WTC11 (cell line): Measurements from ENCODE around the gene RTP2. TPM values are rescaled to one million over a fixed set of nuclear protein-coding genes. Genes with fewer than 3 reads are reported as not detected.

Experiments used
- ATAC-seq: fragments of 200-7000 bp; cut with Tn5 transposase; 2 replicates; pipeline ENCODE4 v1.10.0; 2021; ENCODE audit warnings: mild to moderate bottlenecking, moderate library complexity
- CTCF ChIA-PET: fragments of 300-600 bp; sonication (Branson Sonifier 250); formaldehyde crosslinking; loops from one replicate; lab custom pipeline; 2021; ENCODE audit warnings: antibody characterized with exemption; lab: Charles Lee
- POLR2A ChIA-PET: fragments of 350-600 bp; sonication (Branson Sonifier 250); formaldehyde crosslinking; loops from one replicate; lab custom pipeline; 2021; ENCODE audit warnings: antibody characterized with exemption; lab: Charles Lee
- DNase-seq: peaks from one replicate; pipeline ENCODE4 v3.0.0; 2021; ENCODE audit warnings: low spot score
- H3K27ac Mint-ChIP-seq: 2 replicates; pipeline ENCODE4 v1.8.0; 2021; ENCODE audit warnings: mixed read lengths
- H3K27me3 Mint-ChIP-seq: 2 replicates; pipeline ENCODE4 v1.8.0; 2021; ENCODE audit warnings: low read depth, mild to moderate bottlenecking, moderate library complexity, mixed read lengths
- H3K36me3 Mint-ChIP-seq: 2 replicates; pipeline ENCODE4 v1.8.0; 2021; ENCODE audit warnings: mixed read lengths
- H3K4me1 Mint-ChIP-seq: 2 replicates; pipeline ENCODE4 v1.8.0; 2022; ENCODE audit warnings: mixed read lengths
- H3K4me3 Mint-ChIP-seq: 2 replicates; pipeline ENCODE4 v1.8.0; 2021; ENCODE audit warnings: mild to moderate bottlenecking, moderate library complexity, mixed read lengths
- H3K9me3 Mint-ChIP-seq: 2 replicates; pipeline ENCODE4 v1.8.0; 2021; ENCODE audit warnings: mixed read lengths
- ELF4 ChIP-seq: sonication (generic); formaldehyde crosslinking; IDR thresholded peaks from 2 replicates; pipeline ENCODE4 v1.8.1; 2022; ENCODE audit warnings: low read depth, mild to moderate bottlenecking, moderate library complexity, missing genetic modification reagents
- GABPB1 ChIP-seq: sonication (generic); formaldehyde crosslinking; IDR thresholded peaks from 2 replicates; pipeline ENCODE4 v1.8.1; 2023; ENCODE audit warnings: mild to moderate bottlenecking, missing genetic modification reagents
- GRHL2 ChIP-seq: fragments of 250-450 bp; sonication (Bioruptor Pico); IDR thresholded peaks from 2 replicates; pipeline ENCODE4 v1.8.0; 2022; ENCODE audit warnings: mild to moderate bottlenecking, moderate library complexity; ENCODE audit not compliant: insufficient replicate concordance, severe bottlenecking
- JAZF1 ChIP-seq: fragments of 250-450 bp; sonication (Bioruptor Pico); IDR thresholded peaks from 2 replicates; pipeline ENCODE4 v1.9.0; 2021; ENCODE audit warnings: moderate library complexity, mild to moderate bottlenecking, inconsistent platforms
- NR1H2 ChIP-seq: sonication (generic); formaldehyde crosslinking; IDR thresholded peaks from 2 replicates; pipeline ENCODE4 v1.9.0; 2021; ENCODE audit warnings: mild to moderate bottlenecking, moderate library complexity, missing genetic modification reagents
- RELA ChIP-seq: sonication (generic); formaldehyde crosslinking; IDR thresholded peaks from 2 replicates; pipeline ENCODE4 v1.8.1; 2022; ENCODE audit warnings: missing genetic modification reagents, mild to moderate bottlenecking, borderline replicate concordance
- TCF7 ChIP-seq: sonication (generic); formaldehyde crosslinking; IDR thresholded peaks from 2 replicates; pipeline ENCODE4 v1.8.0; 2022; ENCODE audit warnings: mild to moderate bottlenecking, low read depth, missing genetic modification reagents, moderate library complexity
- ZNF121 ChIP-seq: sonication (generic); formaldehyde crosslinking; IDR thresholded peaks from 2 replicates; pipeline ENCODE4 v1.8.0; 2023; ENCODE audit warnings: missing genetic modification reagents
- ZNF232 ChIP-seq: sonication (generic); formaldehyde crosslinking; IDR thresholded peaks from 2 replicates; pipeline ENCODE4 v1.8.0; 2022; ENCODE audit warnings: mild to moderate bottlenecking, missing genetic modification reagents
- ZNF317 ChIP-seq: sonication (generic); formaldehyde crosslinking; IDR thresholded peaks from 2 replicates; pipeline ENCODE4 v1.8.1; 2023; ENCODE audit warnings: low read depth, mild to moderate bottlenecking, moderate library complexity, missing genetic modification reagents, borderline replicate concordance
- total RNA-seq: library from RNA; stranded (reverse); gene quantifications from 3 replicates; pipeline ENCODE4 v1.2.3, GENCODE V29; 2021
- TF ChIP-seq, protein P1 (sequence below): sonication (generic); formaldehyde crosslinking; IDR thresholded peaks from 2 replicates; pipeline ENCODE4 v1.8.0; 2022; ENCODE audit warnings: missing genetic modification reagents
- TF ChIP-seq, protein P2 (sequence below): fragments of 250-450 bp; sonication (Bioruptor Pico); IDR thresholded peaks from 2 replicates; pipeline ENCODE4 v1.9.0; 2021; ENCODE audit warnings: mild to moderate bottlenecking
- TF ChIP-seq, protein P3 (sequence below): sonication (generic); formaldehyde crosslinking; IDR thresholded peaks from 2 replicates; pipeline ENCODE4 v1.8.0; 2022; ENCODE audit warnings: mild to moderate bottlenecking, missing genetic modification reagents
- TF ChIP-seq, protein P4 (sequence below): sonication (generic); formaldehyde crosslinking; IDR thresholded peaks from 2 replicates; pipeline ENCODE4 v1.8.1; 2022; ENCODE audit warnings: missing genetic modification reagents, borderline replicate concordance
- TF ChIP-seq, protein P5 (sequence below): fragments of 250-450 bp; sonication (Bioruptor Pico); conservative IDR thresholded peaks from 2 replicates; pipeline ENCODE4 v1.9.0; 2021; ENCODE audit warnings: mild to moderate bottlenecking
- TF ChIP-seq, protein P6 (sequence below): fragments of 250-450 bp; sonication (Bioruptor Pico); IDR thresholded peaks from 2 replicates; pipeline ENCODE4 v2.1.2; 2022; ENCODE audit warnings: mild to moderate bottlenecking, moderate library complexity

The RTP2 gene
- total RNA-seq, 1 experiment from 2014 or later: not detected

DNA sequence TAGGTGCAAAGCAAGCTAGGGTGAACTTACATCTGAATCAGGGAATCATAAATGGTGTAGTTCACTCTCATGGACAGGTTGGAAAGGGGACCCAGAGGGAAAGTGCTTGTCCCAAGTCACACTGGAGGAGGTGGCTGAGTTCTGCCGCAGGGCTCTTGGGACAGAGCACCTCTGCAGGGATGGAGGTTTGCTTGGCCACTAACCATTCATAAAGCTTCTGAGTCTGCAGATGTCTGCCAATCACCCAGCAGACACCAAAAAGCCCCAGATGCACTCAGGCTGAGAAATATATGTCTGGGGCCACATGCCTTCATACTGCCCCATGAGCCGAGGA is 17.9 kb upstream of the RTP2 start:
- Mint-ChIP-seq H3K27me3 (peaks cover 5% of the 10 kb centered on the region; the same call in 1 of the 2 replicates), H3K36me3 (peaks cover 39% of the 10 kb centered on the region), H3K4me3 (no peak overlapping the region), H3K9me3 (no peaks in the 10 kb centered on the region), H3K4me1 (peaks cover 27% of the 10 kb centered on the region), H3K27ac (no peak overlapping the region)
- POLR2A ChIA-PET: interaction anchor here (0.6 kb wide), 1 partner anchor 29 kb away, joined by 3 read pairs; no protein-coding TSS in a partner anchor
- TF ChIP-seq ELF4 (CRISPR knock-in tag): no peak
- TF ChIP-seq, protein P1, sequence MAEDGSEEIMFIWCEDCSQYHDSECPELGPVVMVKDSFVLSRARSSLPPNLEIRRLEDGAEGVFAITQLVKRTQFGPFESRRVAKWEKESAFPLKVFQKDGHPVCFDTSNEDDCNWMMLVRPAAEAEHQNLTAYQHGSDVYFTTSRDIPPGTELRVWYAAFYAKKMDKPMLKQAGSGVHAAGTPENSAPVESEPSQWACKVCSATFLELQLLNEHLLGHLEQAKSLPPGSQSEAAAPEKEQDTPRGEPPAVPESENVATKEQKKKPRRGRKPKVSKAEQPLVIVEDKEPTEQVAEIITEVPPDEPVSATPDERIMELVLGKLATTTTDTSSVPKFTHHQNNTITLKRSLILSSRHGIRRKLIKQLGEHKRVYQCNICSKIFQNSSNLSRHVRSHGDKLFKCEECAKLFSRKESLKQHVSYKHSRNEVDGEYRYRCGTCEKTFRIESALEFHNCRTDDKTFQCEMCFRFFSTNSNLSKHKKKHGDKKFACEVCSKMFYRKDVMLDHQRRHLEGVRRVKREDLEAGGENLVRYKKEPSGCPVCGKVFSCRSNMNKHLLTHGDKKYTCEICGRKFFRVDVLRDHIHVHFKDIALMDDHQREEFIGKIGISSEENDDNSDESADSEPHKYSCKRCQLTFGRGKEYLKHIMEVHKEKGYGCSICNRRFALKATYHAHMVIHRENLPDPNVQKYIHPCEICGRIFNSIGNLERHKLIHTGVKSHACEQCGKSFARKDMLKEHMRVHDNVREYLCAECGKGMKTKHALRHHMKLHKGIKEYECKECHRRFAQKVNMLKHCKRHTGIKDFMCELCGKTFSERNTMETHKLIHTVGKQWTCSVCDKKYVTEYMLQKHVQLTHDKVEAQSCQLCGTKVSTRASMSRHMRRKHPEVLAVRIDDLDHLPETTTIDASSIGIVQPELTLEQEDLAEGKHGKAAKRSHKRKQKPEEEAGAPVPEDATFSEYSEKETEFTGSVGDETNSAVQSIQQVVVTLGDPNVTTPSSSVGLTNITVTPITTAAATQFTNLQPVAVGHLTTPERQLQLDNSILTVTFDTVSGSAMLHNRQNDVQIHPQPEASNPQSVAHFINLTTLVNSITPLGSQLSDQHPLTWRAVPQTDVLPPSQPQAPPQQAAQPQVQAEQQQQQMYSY (CRISPR knock-in tag): no peak
- no peak for TF ChIP-seq ZNF232 (CRISPR knock-in tag)
- ATAC-seq (no peak), DNase-seq (no peak)
- CTCF ChIA-PET: interaction anchor here (0.8 to 3.6 kb wide), 9 partner anchors 11 to 555 kb away, joined by 3 to 17 read pairs (median 5); no protein-coding TSS in a partner anchor

DNA sequence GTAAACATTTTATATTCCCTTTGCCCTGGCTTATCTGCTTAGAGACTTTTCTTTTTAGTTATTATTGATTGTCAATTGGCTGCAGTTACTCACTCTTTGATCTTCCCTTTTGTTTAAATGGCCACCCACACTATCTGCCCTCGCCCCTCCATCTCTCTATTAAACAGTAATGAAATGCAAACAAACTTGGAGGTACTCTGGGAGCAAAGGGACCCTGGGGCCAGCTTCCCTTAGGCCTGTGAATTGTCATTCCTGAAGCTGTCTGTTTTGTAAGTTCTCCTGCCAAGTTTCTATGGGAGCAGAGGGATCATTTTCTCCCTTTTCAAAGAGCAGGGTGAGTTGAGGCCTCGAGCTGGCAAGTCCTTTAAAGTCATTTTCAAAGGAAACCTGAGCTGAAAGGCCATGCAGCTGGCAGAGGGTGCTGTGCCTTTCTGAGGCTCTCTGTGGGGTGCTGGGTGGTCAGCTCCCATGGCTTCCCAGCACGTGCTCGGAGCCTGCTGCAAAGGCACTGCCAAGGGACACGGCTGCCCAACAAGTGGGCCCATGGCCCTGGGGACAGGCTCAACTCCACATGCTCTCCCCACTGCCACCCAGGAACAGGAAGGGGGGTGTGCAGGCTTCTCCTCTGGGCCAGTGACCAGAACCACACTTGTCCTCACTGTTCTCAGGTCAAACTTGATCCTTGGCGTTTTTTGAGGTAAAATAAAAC is 17.4 kb upstream of the RTP2 start:
- Mint-ChIP-seq H3K4me1 (peaks cover 27% of the 10 kb centered on the region), H3K36me3 (peaks cover 34% of the 10 kb centered on the region), H3K27me3 (peaks cover 9% of the 10 kb centered on the region; the same call in 1 of the 2 replicates), H3K4me3 (no peak overlapping the region), H3K9me3 (no peaks in the 10 kb centered on the region), H3K27ac (peak overlapping the region; percentile 1; the same call in 1 of the 2 replicates)
- DNase-seq: no peak
- ATAC-seq: no peak
- ChIA-PET POLR2A (interaction anchor here (0.5 to 0.6 kb wide), 2 partner anchors 10 to 28 kb away, joined by 3 read pairs; no protein-coding TSS in a partner anchor), CTCF (interaction anchor here (0.6 to 3.6 kb wide), 14 partner anchors 10 to 1235 kb away, joined by 3 to 17 read pairs (median 4); no protein-coding TSS in a partner anchor)
- TF ChIP-seq, protein P2, sequence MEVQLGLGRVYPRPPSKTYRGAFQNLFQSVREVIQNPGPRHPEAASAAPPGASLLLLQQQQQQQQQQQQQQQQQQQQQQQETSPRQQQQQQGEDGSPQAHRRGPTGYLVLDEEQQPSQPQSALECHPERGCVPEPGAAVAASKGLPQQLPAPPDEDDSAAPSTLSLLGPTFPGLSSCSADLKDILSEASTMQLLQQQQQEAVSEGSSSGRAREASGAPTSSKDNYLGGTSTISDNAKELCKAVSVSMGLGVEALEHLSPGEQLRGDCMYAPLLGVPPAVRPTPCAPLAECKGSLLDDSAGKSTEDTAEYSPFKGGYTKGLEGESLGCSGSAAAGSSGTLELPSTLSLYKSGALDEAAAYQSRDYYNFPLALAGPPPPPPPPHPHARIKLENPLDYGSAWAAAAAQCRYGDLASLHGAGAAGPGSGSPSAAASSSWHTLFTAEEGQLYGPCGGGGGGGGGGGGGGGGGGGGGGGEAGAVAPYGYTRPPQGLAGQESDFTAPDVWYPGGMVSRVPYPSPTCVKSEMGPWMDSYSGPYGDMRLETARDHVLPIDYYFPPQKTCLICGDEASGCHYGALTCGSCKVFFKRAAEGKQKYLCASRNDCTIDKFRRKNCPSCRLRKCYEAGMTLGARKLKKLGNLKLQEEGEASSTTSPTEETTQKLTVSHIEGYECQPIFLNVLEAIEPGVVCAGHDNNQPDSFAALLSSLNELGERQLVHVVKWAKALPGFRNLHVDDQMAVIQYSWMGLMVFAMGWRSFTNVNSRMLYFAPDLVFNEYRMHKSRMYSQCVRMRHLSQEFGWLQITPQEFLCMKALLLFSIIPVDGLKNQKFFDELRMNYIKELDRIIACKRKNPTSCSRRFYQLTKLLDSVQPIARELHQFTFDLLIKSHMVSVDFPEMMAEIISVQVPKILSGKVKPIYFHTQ (CRISPR knock-in tag): no peak
- no peak for TF ChIP-seq ZNF317
- TF ChIP-seq ZNF232 (CRISPR knock-in tag): no peak
- TF ChIP-seq JAZF1 (CRISPR knock-in tag): no peak
- TF ChIP-seq, protein P3, sequence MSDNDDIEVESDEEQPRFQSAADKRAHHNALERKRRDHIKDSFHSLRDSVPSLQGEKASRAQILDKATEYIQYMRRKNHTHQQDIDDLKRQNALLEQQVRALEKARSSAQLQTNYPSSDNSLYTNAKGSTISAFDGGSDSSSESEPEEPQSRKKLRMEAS (CRISPR knock-in tag): peak; percentile 48; the same call in 1 of the 2 replicates
- no peak for TF ChIP-seq RELA (CRISPR knock-in tag)
- no peak for TF ChIP-seq TCF7 (CRISPR knock-in tag)
- no peak for TF ChIP-seq GRHL2 (CRISPR knock-in tag)
- TF ChIP-seq ZNF121 (CRISPR knock-in tag): no peak
- peak; percentile 29; the same call in 1 of the 2 replicates for TF ChIP-seq GABPB1 (CRISPR knock-in tag)
- no peak for TF ChIP-seq NR1H2 (CRISPR knock-in tag)
- TF ChIP-seq, protein P4, sequence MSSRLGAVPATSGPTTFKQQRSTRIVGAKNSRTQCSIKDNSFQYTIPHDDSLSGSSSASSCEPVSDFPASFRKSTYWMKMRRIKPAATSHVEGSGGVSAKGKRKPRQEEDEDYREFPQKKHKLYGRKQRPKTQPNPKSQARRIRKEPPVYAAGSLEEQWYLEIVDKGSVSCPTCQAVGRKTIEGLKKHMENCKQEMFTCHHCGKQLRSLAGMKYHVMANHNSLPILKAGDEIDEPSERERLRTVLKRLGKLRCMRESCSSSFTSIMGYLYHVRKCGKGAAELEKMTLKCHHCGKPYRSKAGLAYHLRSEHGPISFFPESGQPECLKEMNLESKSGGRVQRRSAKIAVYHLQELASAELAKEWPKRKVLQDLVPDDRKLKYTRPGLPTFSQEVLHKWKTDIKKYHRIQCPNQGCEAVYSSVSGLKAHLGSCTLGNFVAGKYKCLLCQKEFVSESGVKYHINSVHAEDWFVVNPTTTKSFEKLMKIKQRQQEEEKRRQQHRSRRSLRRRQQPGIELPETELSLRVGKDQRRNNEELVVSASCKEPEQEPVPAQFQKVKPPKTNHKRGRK (CRISPR knock-in tag): no peak
- TF ChIP-seq, protein P5, sequence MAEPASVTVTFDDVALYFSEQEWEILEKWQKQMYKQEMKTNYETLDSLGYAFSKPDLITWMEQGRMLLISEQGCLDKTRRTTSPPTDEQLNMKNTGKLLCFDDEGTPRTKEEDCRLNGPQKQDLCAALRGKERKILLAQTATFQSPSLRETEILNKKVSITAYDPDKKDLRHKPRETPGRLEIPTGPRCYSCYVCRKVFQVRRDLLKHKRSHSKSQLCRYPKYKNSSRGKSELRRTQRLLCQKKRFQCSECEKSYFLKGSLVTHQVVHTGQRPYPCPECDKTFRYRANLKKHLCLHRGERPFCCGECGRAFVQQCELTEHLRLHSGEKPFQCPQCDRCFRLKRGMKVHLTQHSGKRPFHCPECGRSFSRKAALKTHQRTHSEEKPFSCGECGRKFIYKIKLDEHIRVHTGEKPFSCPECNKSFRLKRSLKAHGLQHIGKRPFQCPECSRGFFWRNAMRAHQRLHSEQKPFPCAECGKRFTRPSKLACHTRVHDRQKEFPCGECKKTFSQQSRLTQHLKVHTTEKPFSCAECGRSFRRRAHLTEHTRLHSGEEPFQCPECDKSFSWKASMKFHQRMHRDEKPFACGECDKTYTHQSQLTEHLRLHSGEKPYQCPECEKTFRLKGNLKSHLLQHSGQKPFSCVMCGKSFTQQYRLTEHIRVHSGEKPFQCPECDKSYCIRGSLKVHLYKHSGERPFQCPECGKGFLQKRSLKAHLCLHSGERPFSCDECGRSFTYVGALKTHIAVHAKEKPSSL: no peak
- TF ChIP-seq, protein P6, sequence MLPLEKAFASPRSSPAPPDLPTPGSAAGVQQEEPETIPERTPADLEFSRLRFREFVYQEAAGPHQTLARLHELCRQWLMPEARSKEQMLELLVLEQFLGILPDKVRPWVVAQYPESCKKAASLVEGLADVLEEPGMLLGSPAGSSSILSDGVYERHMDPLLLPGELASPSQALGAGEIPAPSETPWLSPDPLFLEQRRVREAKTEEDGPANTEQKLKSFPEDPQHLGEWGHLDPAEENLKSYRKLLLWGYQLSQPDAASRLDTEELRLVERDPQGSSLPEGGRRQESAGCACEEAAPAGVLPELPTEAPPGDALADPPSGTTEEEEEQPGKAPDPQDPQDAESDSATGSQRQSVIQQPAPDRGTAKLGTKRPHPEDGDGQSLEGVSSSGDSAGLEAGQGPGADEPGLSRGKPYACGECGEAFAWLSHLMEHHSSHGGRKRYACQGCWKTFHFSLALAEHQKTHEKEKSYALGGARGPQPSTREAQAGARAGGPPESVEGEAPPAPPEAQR (CRISPR knock-in tag): no peak
